IPS DF 4.7 (cell line): ENCODE data around the gene SP140.
A peak's percentile ranks its signal among the peaks of the same experiment; 100 is the strongest.
"Not testable (repeated sequence)": the region's sequence is repeated elsewhere in the genome, so short reads cannot be mapped to it uniquely, and the experiment has no call there.

Source experiments
- DNase-seq: peaks from one replicate; pipeline ENCODE4 v3.0.0-alpha.2; 2013; ENCODE audit warnings: low spot score; ENCODE audit errors: extremely low read depth

The SP140 gene

GRCh38 chr2:230224458-230224857 is 1.1 kb upstream of the SP140 start:
- no peak for DNase-seq

GRCh38 chr2:230226051-230226551 is 565 bp downstream of the SP140 start:
- no peak for DNase-seq

GRCh38 chr2:230227216-230227615 is 1.7 kb downstream of the SP140 start:
- DNase-seq, result no peak

GRCh38 chr2:230230087-230230486 is 4.6 kb downstream of the SP140 start:
- peak; percentile 69 for DNase-seq

GRCh38 chr2:230230496-230231200 is 5.1 kb downstream of the SP140 start:
- DNase-seq, result no peak

GRCh38 chr2:230231251-230231650 is 5.7 kb downstream of the SP140 start:
- no peak for DNase-seq

- DNase-seq, result no peak
These were observed 8.7 kb downstream of the SP140 start for GRCh38 chr2:230234122-230234722.

- no peak for DNase-seq
These were observed 9.3 kb downstream of the SP140 start for GRCh38 chr2:230234845-230235244.

- no peak for DNase-seq
These were observed 18.7 kb downstream of the SP140 start for GRCh38 chr2:230244211-230244610.

GRCh38 chr2:230246206-230246605 is 20.7 kb downstream of the SP140 start:
- no peak for DNase-seq

- no peak for DNase-seq
These were observed 24.7 kb downstream of the SP140 start for GRCh38 chr2:230250231-230250630.

- no peak for DNase-seq
These were observed 28.8 kb downstream of the SP140 start for GRCh38 chr2:230254152-230254881.

GRCh38 chr2:230256733-230257332 is 31.3 kb downstream of the SP140 start:
- DNase-seq, result no peak

- DNase-seq, result no peak
These were observed 32.9 kb downstream of the SP140 start for GRCh38 chr2:230258483-230258882.

- no peak for DNase-seq
These were observed 36.7 kb downstream of the SP140 start for GRCh38 chr2:230262246-230262645.

- DNase-seq, result not testable (repeated sequence)
These were observed 39.4 kb downstream of the SP140 start for GRCh38 chr2:230264945-230265344.

- DNase-seq, result no peak
These were observed 41.1 kb downstream of the SP140 start for GRCh38 chr2:230266638-230267037.

GRCh38 chr2:230267059-230267458 is 41.5 kb downstream of the SP140 start:
- DNase-seq, result no peak

- no peak for DNase-seq
These were observed 42.0 kb downstream of the SP140 start for GRCh38 chr2:230267556-230267955.

GRCh38 chr2:230268606-230269243 is 43.2 kb downstream of the SP140 start:
- no peak for DNase-seq

GRCh38 chr2:230269715-230270114 is 44.2 kb downstream of the SP140 start:
- no peak for DNase-seq
